ENCODE results near the gene AK3. TPM values are rescaled to one million over a fixed set of nuclear protein-coding genes. Genes with fewer than 3 reads are reported as not detected.

AK3 gene
- total and polyA plus RNA-seq, 4 donors = 52.2 to 59.3 (median 58.4) TPM

GRCh38 chr9:4739587-4740387, 1.2 kb downstream of the AK3 start:
- H3K9me3 ChIP-seq (ENCODE audit: control insufficient read depth, insufficient read depth, low read length) = no peaks in the 10 kb centered on the region
- WGBS (ENCODE audit: insufficient coverage) = 56% methylated on average over 9 of the region's 26 CpGs
- peaks cover 22% of the 10 kb centered on the region for H3K4me1 ChIP-seq (ENCODE audit: control insufficient read depth, insufficient read depth, low read length)
- peak overlapping the region; percentile 79 for H3K27ac ChIP-seq (ENCODE audit: low read depth, low read length)
- peak overlapping the region; percentile 79 for H3K4me3 ChIP-seq (ENCODE audit: low read depth, low read length)
- H3K36me3 ChIP-seq (ENCODE audit: control insufficient read depth, insufficient read depth, low read length) = no peaks in the 10 kb centered on the region
- no peaks in the 10 kb centered on the region for H3K27me3 ChIP-seq (ENCODE audit: control insufficient read depth, insufficient read depth, low read length)
- DNase-seq (ENCODE audit: low read depth in 4 of 6, low spot score in 6 of 6) = peak in 1 of 6 donors; percentile 14

- Histone ChIP-seq H3K4me1 (ENCODE audit: control insufficient read depth, insufficient read depth, low read length) (peaks cover 22% of the 10 kb centered on the region), H3K4me3 (ENCODE audit: low read depth, low read length) (no peak overlapping the region), H3K9me3 (ENCODE audit: control insufficient read depth, insufficient read depth, low read length) (no peaks in the 10 kb centered on the region), H3K27ac (ENCODE audit: low read depth, low read length) (no peak overlapping the region), H3K36me3 (ENCODE audit: control insufficient read depth, insufficient read depth, low read length) (peaks cover 1% of the 10 kb centered on the region), H3K27me3 (ENCODE audit: control insufficient read depth, insufficient read depth, low read length) (no peaks in the 10 kb centered on the region)
- WGBS (ENCODE audit: insufficient coverage) = 87% methylated on average over 9 of the region's 19 CpGs
- DNase-seq (ENCODE audit: low read depth in 4 of 6, low spot score in 6 of 6) = no peak
These were observed 2.0 kb downstream of the AK3 start for GRCh38 chr9:4738866-4739586.

- Histone ChIP-seq H3K27ac (ENCODE audit: low read depth, low read length) (no peak overlapping the region), H3K27me3 (ENCODE audit: control insufficient read depth, insufficient read depth, low read length) (no peaks in the 10 kb centered on the region), H3K36me3 (ENCODE audit: control insufficient read depth, insufficient read depth, low read length) (peaks cover 3% of the 10 kb centered on the region), H3K4me3 (ENCODE audit: low read depth, low read length) (no peak overlapping the region), H3K9me3 (ENCODE audit: control insufficient read depth, insufficient read depth, low read length) (no peaks in the 10 kb centered on the region), H3K4me1 (ENCODE audit: control insufficient read depth, insufficient read depth, low read length) (peaks cover 4% of the 10 kb centered on the region)
- no CpG with 5 or more reads among the region's 2 CpGs for WGBS (ENCODE audit: insufficient coverage)
- DNase-seq (ENCODE audit: low read depth in 4 of 6, low spot score in 6 of 6) = no peak
These were observed 6.9 kb downstream of the AK3 start for GRCh38 chr9:4734150-4734549.

GRCh38 chr9:4732890-4733289, 8.1 kb downstream of the AK3 start:
- Histone ChIP-seq H3K27me3 (ENCODE audit: control insufficient read depth, insufficient read depth, low read length) (no peaks in the 10 kb centered on the region), H3K36me3 (ENCODE audit: control insufficient read depth, insufficient read depth, low read length) (peaks cover 3% of the 10 kb centered on the region), H3K4me1 (ENCODE audit: control insufficient read depth, insufficient read depth, low read length) (no peaks in the 10 kb centered on the region), H3K27ac (ENCODE audit: low read depth, low read length) (no peak overlapping the region), H3K4me3 (ENCODE audit: low read depth, low read length) (no peak overlapping the region), H3K9me3 (ENCODE audit: control insufficient read depth, insufficient read depth, low read length) (no peaks in the 10 kb centered on the region)
- DNase-seq (ENCODE audit: low read depth in 4 of 6, low spot score in 6 of 6) = no peak
- WGBS (ENCODE audit: insufficient coverage) = no CpG with 5 or more reads among the region's 1 CpG

GRCh38 chr9:4727593-4727992, 13.4 kb downstream of the AK3 start:
- Histone ChIP-seq H3K9me3 (ENCODE audit: control insufficient read depth, insufficient read depth, low read length) (no peaks in the 10 kb centered on the region), H3K4me1 (ENCODE audit: control insufficient read depth, insufficient read depth, low read length) (no peaks in the 10 kb centered on the region)
- DNase-seq (ENCODE audit: low read depth in 4 of 6, low spot score in 6 of 6) = no peak

GRCh38 chr9:4725706-4726442, 15.1 kb downstream of the AK3 start:
- no peak overlapping the region for H3K27ac ChIP-seq (ENCODE audit: low read depth, low read length)
- no peaks in the 10 kb centered on the region for H3K9me3 ChIP-seq (ENCODE audit: control insufficient read depth, insufficient read depth, low read length)
- no peak for DNase-seq (ENCODE audit: low read depth in 4 of 6, low spot score in 6 of 6)
- H3K27me3 ChIP-seq (ENCODE audit: control insufficient read depth, insufficient read depth, low read length) = no peaks in the 10 kb centered on the region
- peaks cover 12% of the 10 kb centered on the region for H3K36me3 ChIP-seq (ENCODE audit: control insufficient read depth, insufficient read depth, low read length)
- no peak overlapping the region for H3K4me3 ChIP-seq (ENCODE audit: low read depth, low read length)
- 100% methylated on average over 2 of the region's 7 CpGs for WGBS (ENCODE audit: insufficient coverage)
- H3K4me1 ChIP-seq (ENCODE audit: control insufficient read depth, insufficient read depth, low read length) = no peaks in the 10 kb centered on the region

More at GRCh38 chr9:4727593-4727992, 13.4 kb downstream of the AK3 start:
- H3K27me3 ChIP-seq (ENCODE audit: control insufficient read depth, insufficient read depth, low read length) = no peaks in the 10 kb centered on the region
- no peak overlapping the region for H3K27ac ChIP-seq (ENCODE audit: low read depth, low read length)
- WGBS (ENCODE audit: insufficient coverage) = no CpG with 5 or more reads among the region's 1 CpG
- no peak overlapping the region for H3K4me3 ChIP-seq (ENCODE audit: low read depth, low read length)
- peaks cover 3% of the 10 kb centered on the region for H3K36me3 ChIP-seq (ENCODE audit: control insufficient read depth, insufficient read depth, low read length)

- no CpG with 5 or more reads among the region's 4 CpGs for whole genome bisulfite sequencing (ENCODE audit: insufficient coverage)
- H3K36me3 ChIP-seq (ENCODE audit: control insufficient read depth, insufficient read depth, low read length) = peaks cover 18% of the 10 kb centered on the region
These were observed 19.3 kb downstream of the AK3 start for GRCh38 chr9:4721736-4722135.

GRCh38 chr9:4718911-4719310, 22.1 kb downstream of the AK3 start:
- H3K9me3 ChIP-seq (ENCODE audit: control insufficient read depth, insufficient read depth, low read length) = no peaks in the 10 kb centered on the region
- no peak overlapping the region for H3K4me3 ChIP-seq (ENCODE audit: low read depth, low read length)
- H3K27me3 ChIP-seq (ENCODE audit: control insufficient read depth, insufficient read depth, low read length) = no peaks in the 10 kb centered on the region
- DNase-seq (ENCODE audit: low read depth in 4 of 6, low spot score in 6 of 6) = no peak
- H3K4me1 ChIP-seq (ENCODE audit: control insufficient read depth, insufficient read depth, low read length) = no peaks in the 10 kb centered on the region
- WGBS (ENCODE audit: insufficient coverage) = 93% methylated on average over 4 of the region's 6 CpGs
- no peak overlapping the region for H3K27ac ChIP-seq (ENCODE audit: low read depth, low read length)
- peaks cover 23% of the 10 kb centered on the region for H3K36me3 ChIP-seq (ENCODE audit: control insufficient read depth, insufficient read depth, low read length)

More at GRCh38 chr9:4721736-4722135, 19.3 kb downstream of the AK3 start:
- Histone ChIP-seq H3K4me1 (ENCODE audit: control insufficient read depth, insufficient read depth, low read length) (no peaks in the 10 kb centered on the region), H3K9me3 (ENCODE audit: control insufficient read depth, insufficient read depth, low read length) (no peaks in the 10 kb centered on the region), H3K27ac (ENCODE audit: low read depth, low read length) (no peak overlapping the region), H3K27me3 (ENCODE audit: control insufficient read depth, insufficient read depth, low read length) (no peaks in the 10 kb centered on the region), H3K4me3 (ENCODE audit: low read depth, low read length) (no peak overlapping the region)
- DNase-seq (ENCODE audit: low read depth in 4 of 6, low spot score in 6 of 6) = no peak

- Histone ChIP-seq H3K4me3 (ENCODE audit: low read depth, low read length) (no peak overlapping the region), H3K4me1 (ENCODE audit: control insufficient read depth, insufficient read depth, low read length) (no peaks in the 10 kb centered on the region), H3K9me3 (ENCODE audit: control insufficient read depth, insufficient read depth, low read length) (no peaks in the 10 kb centered on the region), H3K27ac (ENCODE audit: low read depth, low read length) (no peak overlapping the region), H3K36me3 (ENCODE audit: control insufficient read depth, insufficient read depth, low read length) (peaks cover 22% of the 10 kb centered on the region), H3K27me3 (ENCODE audit: control insufficient read depth, insufficient read depth, low read length) (no peaks in the 10 kb centered on the region)
- peak in 1 of 6 donors; percentile 6 for DNase-seq (ENCODE audit: low read depth in 4 of 6, low spot score in 6 of 6)
- WGBS (ENCODE audit: insufficient coverage) = 89% methylated on average over 3 of the region's 4 CpGs
These were observed 23.2 kb downstream of the AK3 start for GRCh38 chr9:4717815-4718214.

All from spinal cord (tissue), 10 donors.